AG09319 (cell line): ENCODE measurements around the gene TNS4.

Source experiments
- DNase-seq: peaks from one replicate; pipeline ENCODE4 v3.0.0-alpha.2; 2010; ENCODE audit warnings: low read depth; ENCODE audit errors: extremely low read depth
- CTCF ChIP-seq: IDR thresholded peaks from 2 replicates; pipeline ENCODE4 v1.5.1; 2011; ENCODE audit warnings: low read depth, mild to moderate bottlenecking, inconsistent platforms, low read length, moderate library complexity

TNS4 gene

GRCh38 chr17:40440166-40440565 lies 61.3 kb downstream of the TNS4 start:
- no peak for DNase-seq

GRCh38 chr17:40437095-40437732 lies 64.2 kb downstream of the TNS4 start:
- no peak for DNase-seq
- TF ChIP-seq CTCF = no peak

More at GRCh38 chr17:40440166-40440565, 61.3 kb downstream of the TNS4 start:
- no peak for TF ChIP-seq CTCF

- DNase-seq = no peak
- TF ChIP-seq CTCF = no peak
Measured at GRCh38 chr17:40436636-40437035, 64.8 kb downstream of the TNS4 start.

- TF ChIP-seq CTCF = peak; percentile 38
- DNase-seq = no peak
Measured at GRCh38 chr17:40433551-40434415, 67.6 kb downstream of the TNS4 start.

- TF ChIP-seq CTCF = no peak
- no peak for DNase-seq
Measured at GRCh38 chr17:40432864-40433528, 68.4 kb downstream of the TNS4 start.

GRCh38 chr17:40431231-40431602 lies 70.2 kb downstream of the TNS4 start:
- TF ChIP-seq CTCF = no peak
- DNase-seq = no peak
